Stomach (tissue), 9 donors: ENCODE data around the gene MCM7. TPM values are rescaled to one million over a fixed set of nuclear protein-coding genes. Genes with fewer than 3 reads are reported as not detected.

Source experiments
- DNase-seq, 2 donors: peaks; one replicate each; pipeline versions ENCODE4 v3.0.0 to v3.0.0-alpha.2; 2013 to 2019
- H3K27ac ChIP-seq, 5 donors: fragments of 200-600 bp in 4 of 5; sonication (generic) in 4 of 5; one replicate each; pipeline ENCODE4 v1.5.1; 2013 to 2019; ENCODE audit warnings: mild to moderate bottlenecking in 1 of 5, moderate library complexity in 1 of 5
- H3K27me3 ChIP-seq, 3 donors: fragments of 200-600 bp; sonication (generic); one replicate each; pipeline ENCODE4 v1.5.1; 2017 to 2019; ENCODE audit warnings: mixed run types in 1 of 3
- H3K36me3 ChIP-seq, 4 donors: fragments of 200-600 bp; sonication (generic); 1 replicate in 3 of 4; 2 replicates in 1 of 4; pipeline ENCODE4 v1.5.1; 2016 to 2019
- H3K4me1 ChIP-seq, 4 donors: fragments of 200-600 bp; sonication (generic); one replicate each; pipeline ENCODE4 v1.5.1; 2016 to 2019
- H3K4me3 ChIP-seq, 4 donors: fragments of 200-600 bp; sonication (generic) in 3 of 4; one replicate each; pipeline ENCODE4 v1.5.1; 2016 to 2019; ENCODE audit warnings: mild to moderate bottlenecking in 1 of 4
- H3K9me3 ChIP-seq, 4 donors: fragments of 200-600 bp; sonication (generic); one replicate each; pipeline ENCODE4 v1.5.1; 2016 to 2019
- CTCF ChIP-seq, 7 experiments: fragments of 450-650 bp in 4 of 7; fragments of 200-600 bp in 3 of 7; sonication (generic) in 3 of 7; IDR thresholded peaks; one replicate each; pipeline ENCODE4 v1.5.1; 2016 to 2019; ENCODE audit warnings: antibody characterized with exemption in 7 of 7, control low read depth in 2 of 7, mild to moderate bottlenecking in 1 of 7
- EP300 ChIP-seq: sonication (generic); formaldehyde crosslinking; IDR thresholded peaks from one replicate; pipeline ENCODE4 v1.6.1; 2017; ENCODE audit warnings: antibody characterized with exemption
- POLR2A ChIP-seq, 4 donors: fragments of 450-650 bp; IDR thresholded peaks; one replicate each; pipeline ENCODE4 v1.6.1; 2016; ENCODE audit warnings: antibody characterized with exemption in 4 of 4, control low read depth in 2 of 4, mild to moderate bottlenecking in 1 of 4, moderate library complexity in 1 of 4
- POLR2AphosphoS5 ChIP-seq, 3 donors: sonication (generic); formaldehyde crosslinking; IDR thresholded peaks; one replicate each; pipeline ENCODE4 v1.6.1; 2016; ENCODE audit warnings: antibody characterized with exemption in 3 of 3
- WGBS, 5 donors: extraction: QIAGEN DNeasy Blood & Tissue Kit in 3 of 5; methylation state at CpG; one replicate each; pipeline versions ENCODE4 v1.1.5 to v1.1.7; 2013 to 2018; 5-methylcytosine and 5-hydroxymethylcytosine counted together
- intact Hi-C: fragments of 100-400 bp; cut with DNase I; formaldehyde crosslinking; loops from one replicate; pipeline ENCODE4 v1.15.1; 2023; ENCODE audit warnings: low total_unique reads
- polyA plus RNA-seq, 3 donors: library from polyadenylated mRNA; stranded (reverse); fragments of 200-250 nt; gene quantifications; one replicate each; pipeline ENCODE4 v1.2.3, GENCODE V29; 2013
- total RNA-seq, 5 donors: library from RNA; depleted of rRNA; stranded (reverse); fragments of >200 nt; gene quantifications; one replicate each; pipeline versions ENCODE4 v1.1.0 to v1.2.3, GENCODE V29; 2014 to 2016
- donor health status: healthy with polysubstance abuse.
- donor health status: Bipolar disorder and iron deficiency.
- donor health status: healthy.

The MCM7 gene
- total and polyA plus RNA-seq, 8 donors = 39.6 to 104 (median 50.5) TPM

- intact Hi-C loops = no loop called here
- no peak overlapping the region for H3K4me3 ChIP-seq
- no peaks in the 10 kb centered on the region for H3K27me3 ChIP-seq
- no peak for DNase-seq
- TF ChIP-seq POLR2AphosphoS5 (IDR thresholded peaks at IDR 0.05) (no peak), POLR2A (IDR thresholded peaks at IDR 0.05) (no peak), EP300 (no peak), CTCF (IDR thresholded peaks at IDR 0.05) (no peak)
- H3K36me3 ChIP-seq = peaks cover 61 to 95% (median 88%) of the 10 kb centered on the region in 4 donors
- 93 to 95% (median 93%) methylated on average over 11 of the region's 11 CpGs for WGBS, 5 donors
- no peak overlapping the region for H3K27ac ChIP-seq
- peaks cover 11 to 19% (median 13%) of the 10 kb centered on the region in 4 donors for H3K4me1 ChIP-seq
- no peaks in the 10 kb centered on the region for H3K9me3 ChIP-seq
Measured at GRCh38 chr7:100061518-100062193, 39.5 kb downstream of the MCM7 start.

GRCh38 chr7:100059251-100059739, 41.9 kb downstream of the MCM7 start:
- Histone ChIP-seq H3K27me3 (no peaks in the 10 kb centered on the region), H3K4me1 (no peaks in the 10 kb centered on the region), H3K36me3 (peaks cover 55 to 82% (median 81%) of the 10 kb centered on the region in 4 donors), H3K27ac (no peak overlapping the region), H3K4me3 (no peak overlapping the region), H3K9me3 (no peaks in the 10 kb centered on the region)
- intact Hi-C loops = loop anchor here (10.0 kb wide), 2 partner anchors 64 to 144 kb away; partner anchors contain the start of gene TRIM4
- 74 to 83% (median 79%) methylated on average over 5 of the region's 5 CpGs for WGBS, 5 donors
- DNase-seq = no peak
- TF ChIP-seq POLR2AphosphoS5 (IDR thresholded peaks at IDR 0.05) = no peak
- TF ChIP-seq POLR2A (IDR thresholded peaks at IDR 0.05) = no peak
- TF ChIP-seq EP300 = no peak
- no peak for TF ChIP-seq CTCF (IDR thresholded peaks at IDR 0.05)

DNA sequence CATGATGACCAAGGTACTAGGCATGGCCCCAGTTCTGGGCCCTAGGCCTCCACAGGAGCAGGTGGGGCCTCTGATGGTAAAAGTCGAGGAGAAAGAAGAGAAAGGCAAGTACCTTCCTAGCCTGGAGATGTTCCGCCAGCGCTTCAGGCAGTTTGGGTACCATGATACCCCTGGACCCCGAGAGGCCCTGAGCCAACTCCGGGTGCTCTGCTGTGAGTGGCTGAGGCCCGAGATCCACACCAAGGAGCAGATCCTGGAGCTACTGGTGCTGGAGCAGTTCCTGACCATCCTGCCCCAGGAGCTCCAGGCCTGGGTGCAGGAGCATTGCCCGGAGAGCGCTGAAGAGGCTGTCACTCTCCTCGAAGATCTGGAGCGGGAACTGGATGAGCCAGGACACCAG, 44.2 kb downstream of the MCM7 start:
- Histone ChIP-seq H3K27me3 (no peaks in the 10 kb centered on the region), H3K4me3 (no peak overlapping the region), H3K9me3 (no peaks in the 10 kb centered on the region), H3K27ac (no peak overlapping the region), H3K36me3 (peaks cover 40 to 65% (median 58%) of the 10 kb centered on the region in 4 donors), H3K4me1 (peaks cover 0 to 19% (median 2%) of the 10 kb centered on the region in 4 donors)
- no peak for TF ChIP-seq POLR2AphosphoS5 (IDR thresholded peaks at IDR 0.05)
- no peak for TF ChIP-seq EP300
- no peak for TF ChIP-seq CTCF (IDR thresholded peaks at IDR 0.05)
- no peak for TF ChIP-seq POLR2A (IDR thresholded peaks at IDR 0.05)
- WGBS, 5 donors = 91 to 98% (median 93%) methylated on average over 6 to 10 of the region's 10 CpGs
- intact Hi-C loops = loop anchor here (10.0 kb wide), 2 partner anchors 62 to 142 kb away; partner anchors contain the start of gene TRIM4
- no peak for DNase-seq

- intact Hi-C loops = loop anchor here (10.0 kb wide), 2 partner anchors 58 to 138 kb away; partner anchors contain the start of gene TRIM4
- peaks cover 6 to 35% (median 23%) of the 10 kb centered on the region in 4 donors for H3K4me1 ChIP-seq
- no peaks in the 10 kb centered on the region for H3K9me3 ChIP-seq
- no peaks in the 10 kb centered on the region for H3K27me3 ChIP-seq
- no peak overlapping the region for H3K4me3 ChIP-seq
- H3K27ac ChIP-seq = no peak overlapping the region
- WGBS, 5 donors = 16 to 31% (median 28%) methylated on average over 3 of the region's 3 CpGs
- no peak for TF ChIP-seq EP300
- TF ChIP-seq CTCF (IDR thresholded peaks at IDR 0.05) = peak in 3 of 7 experiments; percentile 5 to 65 (median 32)
- TF ChIP-seq POLR2AphosphoS5 (IDR thresholded peaks at IDR 0.05) = peak in 1 of 3 donors; percentile 63
- H3K36me3 ChIP-seq = peaks cover 15 to 30% (median 20%) of the 10 kb centered on the region in 4 donors
- peak; percentile 50 to 89 for DNase-seq
Measured at GRCh38 chr7:100053215-100053614, 48.0 kb downstream of the MCM7 start.
